LNCaP clone FGC (cell line): Measurements from ENCODE around the gene CTNNBL1.

Source experiments
- DNase-seq: peaks from one replicate; pipeline ENCODE4 v3.0.0-alpha.2; 2011; ENCODE audit warnings: low read depth
- H3K4me3 ChIP-seq: 2 replicates; pipeline ENCODE4 v1.5.1; 2011; ENCODE audit warnings: mild to moderate bottlenecking, low read depth, low read length, control low read depth
- TF ChIP-seq, protein P1 (sequence below): IDR thresholded peaks from 2 replicates; pipeline ENCODE4 v1.5.1; 2012; ENCODE audit warnings: mild to moderate bottlenecking; ENCODE audit not compliant: control insufficient read depth, insufficient read depth; ENCODE audit errors: extremely low read depth

Gene CTNNBL1

DNA sequence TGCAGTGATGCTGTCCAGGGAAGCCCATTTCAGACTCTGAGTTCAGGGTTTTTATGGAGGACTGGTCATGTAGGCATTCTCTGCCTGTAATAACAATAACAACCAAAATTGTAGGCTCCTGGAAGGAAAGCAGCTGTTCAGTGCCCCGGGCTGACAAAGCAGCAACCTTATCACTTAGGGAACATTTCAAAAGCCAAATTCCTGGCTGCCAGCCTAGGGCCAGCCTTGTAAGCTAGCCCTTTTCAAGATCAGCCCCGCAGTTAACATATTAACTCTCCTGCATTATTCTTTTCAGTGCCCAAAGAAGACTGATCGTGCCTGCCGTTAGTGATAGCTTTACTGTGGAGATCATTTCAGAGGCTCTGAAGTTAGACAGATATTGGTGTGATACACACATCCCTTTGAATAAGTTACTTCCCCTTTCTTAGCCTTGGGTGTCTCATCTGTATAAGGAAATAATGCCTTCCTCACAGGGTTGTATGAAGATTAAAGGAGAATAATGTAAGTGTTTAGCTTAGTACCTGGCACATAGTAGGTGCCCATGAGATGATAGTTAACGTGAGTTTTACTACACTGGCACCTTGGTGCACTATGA, 44.1 kb downstream of the CTNNBL1 start:
- H3K4me3 ChIP-seq: no peak overlapping the region
- TF ChIP-seq, protein P1, sequence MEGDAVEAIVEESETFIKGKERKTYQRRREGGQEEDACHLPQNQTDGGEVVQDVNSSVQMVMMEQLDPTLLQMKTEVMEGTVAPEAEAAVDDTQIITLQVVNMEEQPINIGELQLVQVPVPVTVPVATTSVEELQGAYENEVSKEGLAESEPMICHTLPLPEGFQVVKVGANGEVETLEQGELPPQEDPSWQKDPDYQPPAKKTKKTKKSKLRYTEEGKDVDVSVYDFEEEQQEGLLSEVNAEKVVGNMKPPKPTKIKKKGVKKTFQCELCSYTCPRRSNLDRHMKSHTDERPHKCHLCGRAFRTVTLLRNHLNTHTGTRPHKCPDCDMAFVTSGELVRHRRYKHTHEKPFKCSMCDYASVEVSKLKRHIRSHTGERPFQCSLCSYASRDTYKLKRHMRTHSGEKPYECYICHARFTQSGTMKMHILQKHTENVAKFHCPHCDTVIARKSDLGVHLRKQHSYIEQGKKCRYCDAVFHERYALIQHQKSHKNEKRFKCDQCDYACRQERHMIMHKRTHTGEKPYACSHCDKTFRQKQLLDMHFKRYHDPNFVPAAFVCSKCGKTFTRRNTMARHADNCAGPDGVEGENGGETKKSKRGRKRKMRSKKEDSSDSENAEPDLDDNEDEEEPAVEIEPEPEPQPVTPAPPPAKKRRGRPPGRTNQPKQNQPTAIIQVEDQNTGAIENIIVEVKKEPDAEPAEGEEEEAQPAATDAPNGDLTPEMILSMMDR: no peak
- no peak for DNase-seq

DNA sequence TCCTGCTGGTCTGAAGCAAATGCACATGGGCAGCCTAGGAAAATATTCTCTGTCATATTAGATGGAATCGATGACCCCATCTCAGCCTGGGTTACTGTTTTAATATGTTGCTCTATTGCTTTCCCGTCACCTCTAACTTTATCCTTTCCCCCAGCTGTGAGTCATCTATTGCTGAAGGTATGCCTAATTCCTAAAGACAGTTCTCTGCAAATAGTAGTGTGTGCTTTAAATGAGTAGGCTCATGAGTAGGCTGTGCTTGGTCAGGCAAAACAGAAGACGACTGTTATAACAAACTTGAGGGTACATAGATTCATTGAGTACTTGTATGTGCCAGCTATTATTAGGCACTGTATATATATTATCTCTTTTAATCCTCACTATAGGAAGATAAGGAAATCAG, 47.2 kb downstream of the CTNNBL1 start:
- DNase-seq: no peak
- no peak overlapping the region for H3K4me3 ChIP-seq
- TF ChIP-seq, protein P1: no peak

DNA sequence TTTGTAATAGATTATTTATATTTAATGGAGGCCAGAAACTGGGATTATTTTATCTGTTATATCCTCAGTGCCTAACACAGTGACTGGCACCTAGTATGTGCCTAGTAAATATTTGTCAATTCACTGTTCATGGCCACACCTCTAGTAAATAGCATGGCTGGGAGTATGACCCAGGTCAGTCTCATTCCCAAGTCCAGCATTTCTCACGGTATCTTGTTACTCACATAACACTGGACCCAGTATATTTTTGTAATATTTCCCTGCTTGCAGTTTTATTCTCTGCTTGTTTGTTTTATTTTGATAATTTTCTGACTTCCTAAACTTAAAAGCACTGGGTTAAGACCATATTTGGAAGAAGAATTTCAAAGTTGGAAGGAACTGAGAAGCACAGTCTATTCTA, 47.7 kb downstream of the CTNNBL1 start:
- H3K4me3 ChIP-seq: no peak overlapping the region
- DNase-seq: no peak
- TF ChIP-seq, protein P1: no peak

- no peak for DNase-seq
- TF ChIP-seq, protein P1: no peak
- H3K4me3 ChIP-seq: no peak overlapping the region
Measured at GRCh38 chr20:37742131-37742530, 48.3 kb downstream of the CTNNBL1 start.

DNA sequence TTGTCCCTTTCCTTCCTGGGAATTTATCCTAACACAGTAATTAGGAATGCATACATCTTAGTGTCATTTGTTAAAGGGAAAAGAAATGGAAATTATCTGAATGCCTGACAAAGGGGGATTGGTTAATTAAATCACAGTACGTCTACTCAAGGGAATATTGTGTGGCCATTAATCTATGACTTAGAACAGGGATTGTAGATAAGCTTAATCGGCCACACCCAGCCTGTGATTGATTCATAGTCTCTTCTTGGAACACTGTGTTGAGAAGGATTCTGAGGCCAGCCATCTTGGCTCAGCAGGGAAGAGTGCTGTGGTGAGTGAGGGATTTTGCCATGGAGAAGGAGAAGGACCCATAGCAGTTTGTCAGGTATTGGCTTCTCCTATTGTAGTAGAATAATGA, 50.5 kb downstream of the CTNNBL1 start:
- TF ChIP-seq, protein P1: no peak
- H3K4me3 ChIP-seq: no peak overlapping the region
- no peak for DNase-seq

- TF ChIP-seq, protein P1: no peak
- no peak for DNase-seq
- H3K4me3 ChIP-seq: no peak overlapping the region
Measured at GRCh38 chr20:37745553-37745952, 51.7 kb downstream of the CTNNBL1 start.

GRCh38 chr20:37748015-37748414, 54.2 kb downstream of the CTNNBL1 start:
- no peak for DNase-seq
- no peak overlapping the region for H3K4me3 ChIP-seq
- TF ChIP-seq, protein P1: no peak
